H9 (cell line): ENCODE data around the gene TMEM97. TPM values are rescaled to one million over a fixed set of nuclear protein-coding genes. Genes with fewer than 3 reads are reported as not detected.

Source experiments
- DNase-seq: peaks from one replicate; pipeline ENCODE4 v3.0.0-alpha.2; 2017
- H2AFZ ChIP-seq: one replicate; pipeline ENCODE4 v1.6.1; 2013; ENCODE audit warnings: mild to moderate bottlenecking, low read length, control low read depth, moderate library complexity
- H2AK5ac ChIP-seq: 2 replicates; pipeline ENCODE4 v1.6.1; 2013; ENCODE audit warnings: low read length, control low read depth, mixed read lengths; ENCODE audit not compliant: insufficient read length
- H2BK120ac ChIP-seq: one replicate; pipeline ENCODE4 v1.6.1; 2013; ENCODE audit warnings: low read depth, mild to moderate bottlenecking, low read length, control low read depth, inconsistent platforms; ENCODE audit not compliant: poor library complexity, severe bottlenecking
- H2BK12ac ChIP-seq: 2 replicates; pipeline ENCODE4 v1.6.1; 2013; ENCODE audit warnings: low read length, control low read depth, mixed read lengths, low read depth; ENCODE audit not compliant: insufficient read length
- H2BK15ac ChIP-seq: 2 replicates; pipeline ENCODE4 v1.6.1; 2013; ENCODE audit warnings: low read depth, low read length, control low read depth
- H2BK20ac ChIP-seq: one replicate; pipeline ENCODE4 v1.6.1; 2013; ENCODE audit warnings: low read depth, mild to moderate bottlenecking, low read length, control low read depth, inconsistent platforms; ENCODE audit not compliant: poor library complexity, severe bottlenecking
- H2BK5ac ChIP-seq: 2 replicates; pipeline ENCODE4 v1.6.1; 2013; ENCODE audit warnings: low read length, control low read depth, mixed read lengths; ENCODE audit not compliant: insufficient read length
- H3K14ac ChIP-seq: 2 replicates; pipeline ENCODE4 v1.6.1; 2013; ENCODE audit warnings: low read length, control low read depth; ENCODE audit not compliant: insufficient read depth
- H3K18ac ChIP-seq: 2 replicates; pipeline ENCODE4 v1.6.1; 2013; ENCODE audit warnings: low read depth, mild to moderate bottlenecking, mixed read lengths, low read length, control low read depth; ENCODE audit not compliant: insufficient read length
- H3K23ac ChIP-seq: 2 replicates; pipeline ENCODE4 v1.6.1; 2013; ENCODE audit warnings: low read length, control low read depth, mixed read lengths, low read depth; ENCODE audit not compliant: insufficient read length
- H3K23me2 ChIP-seq: 2 replicates; pipeline ENCODE4 v1.6.1; 2013; ENCODE audit warnings: low read depth, mild to moderate bottlenecking, mixed read lengths, low read length, control low read depth; ENCODE audit not compliant: insufficient read length, poor library complexity, severe bottlenecking
- H3K27ac ChIP-seq: 2 replicates; pipeline ENCODE4 v1.5.1; 2013; ENCODE audit warnings: low read length, control low read depth, mixed read lengths, low read depth; ENCODE audit not compliant: insufficient read length
- H3K27me3 ChIP-seq: 2 replicates; pipeline ENCODE4 v1.6.1; 2013; ENCODE audit warnings: low read length, control low read depth, inconsistent platforms; ENCODE audit not compliant: insufficient read depth
- H3K4ac ChIP-seq: 2 replicates; pipeline ENCODE4 v1.6.1; 2013; ENCODE audit warnings: low read depth, mild to moderate bottlenecking, control low read depth, inconsistent platforms, low read length, moderate library complexity
- H3K4me1 ChIP-seq: 2 replicates; pipeline ENCODE4 v1.6.1; 2013; ENCODE audit warnings: low read length, control low read depth, inconsistent platforms; ENCODE audit not compliant: insufficient read depth
- H3K4me2 ChIP-seq: 2 replicates; pipeline ENCODE4 v1.6.1; 2013; ENCODE audit warnings: low read length, control low read depth, mixed read lengths; ENCODE audit not compliant: insufficient read length, insufficient read depth
- H3K56ac ChIP-seq: 2 replicates; pipeline ENCODE4 v1.6.1; 2013; ENCODE audit warnings: low read depth, mild to moderate bottlenecking, mixed read lengths, low read length, control low read depth; ENCODE audit not compliant: insufficient read length
- H3K79me1 ChIP-seq: 2 replicates; pipeline ENCODE4 v1.6.1; 2013; ENCODE audit warnings: low read depth, mild to moderate bottlenecking, moderate library complexity, low read length, control low read depth, inconsistent platforms; ENCODE audit not compliant: insufficient read depth, poor library complexity, severe bottlenecking
- H3K79me2 ChIP-seq: 2 replicates; pipeline ENCODE4 v1.6.1; 2013; ENCODE audit warnings: low read length, control low read depth, inconsistent platforms; ENCODE audit not compliant: insufficient read depth
- H3K9ac ChIP-seq: 2 replicates; pipeline ENCODE4 v1.6.1; 2013; ENCODE audit warnings: low read length, control low read depth, mixed read lengths; ENCODE audit not compliant: insufficient read length; ENCODE audit errors: extremely low read depth
- H3K9me3 ChIP-seq: one replicate; pipeline ENCODE4 v1.6.1; 2013; ENCODE audit warnings: low read depth, low read length, inconsistent platforms; ENCODE audit not compliant: control insufficient read depth
- H3T11ph ChIP-seq: one replicate; pipeline ENCODE4 v1.6.1; 2013; ENCODE audit warnings: mild to moderate bottlenecking, low read length, control low read depth, inconsistent platforms
- H4K20me1 ChIP-seq: one replicate; pipeline ENCODE4 v1.6.1; 2013; ENCODE audit not compliant: control insufficient read depth, insufficient read length, insufficient read depth
- H4K5ac ChIP-seq: 2 replicates; pipeline ENCODE4 v1.6.1; 2013; ENCODE audit warnings: low read depth, mild to moderate bottlenecking, mixed read lengths, low read length, control low read depth; ENCODE audit not compliant: insufficient read length
- H4K8ac ChIP-seq: replicated peaks from 2 replicates; pipeline ENCODE4 v1.6.1; 2013; ENCODE audit warnings: low read length, control low read depth, mixed read lengths, low read depth; ENCODE audit not compliant: insufficient read length
- H4K91ac ChIP-seq: 2 replicates; pipeline ENCODE4 v1.6.1; 2013; ENCODE audit warnings: low read depth, mild to moderate bottlenecking, moderate library complexity, mixed read lengths, low read length, control low read depth; ENCODE audit not compliant: insufficient read length
- H3K27ac Mint-ChIP-seq, 3 experiments: 2 replicates in 2 of 3; 3 replicates in 1 of 3; pipeline ENCODE4 v1.8.0; 2020 to 2021; ENCODE audit warnings: mixed read lengths in 3 of 3, mild to moderate bottlenecking in 1 of 3, moderate library complexity in 1 of 3
- H3K27me3 Mint-ChIP-seq: 2 replicates; pipeline ENCODE4 v1.8.0; 2021; ENCODE audit warnings: low read depth, mild to moderate bottlenecking, moderate library complexity, mixed read lengths
- H3K36me3 Mint-ChIP-seq, 3 experiments: 2 replicates in 2 of 3; 3 replicates in 1 of 3; pipeline ENCODE4 v1.8.0; 2020 to 2021; ENCODE audit warnings: low read depth in 3 of 3, mixed read lengths in 3 of 3; ENCODE audit not compliant: insufficient read depth in 1 of 3
- H3K4me1 Mint-ChIP-seq, 2 experiments: 2 replicates each; pipeline ENCODE4 v1.8.0; 2020; ENCODE audit warnings: mixed read lengths in 2 of 2
- H3K4me3 Mint-ChIP-seq, 2 experiments: 2 replicates in 1 of 2; 3 replicates in 1 of 2; pipeline ENCODE4 v1.8.0; 2020 to 2021; ENCODE audit warnings: mild to moderate bottlenecking in 2 of 2, mixed read lengths in 2 of 2, moderate library complexity in 1 of 2
- H3K9me3 Mint-ChIP-seq, 2 experiments: 2 replicates in 1 of 2; 3 replicates in 1 of 2; pipeline ENCODE4 v1.8.0; 2020; ENCODE audit warnings: mild to moderate bottlenecking in 2 of 2, mixed read lengths in 2 of 2, moderate library complexity in 1 of 2
- CTCF ChIP-seq: fragments of 200-600 bp; sonication (generic); conservative IDR thresholded peaks from 3 replicates; pipeline ENCODE4 v1.8.0; 2021; ENCODE audit warnings: antibody characterized with exemption, mild to moderate bottlenecking
- WGBS: extraction: QIAGEN DNeasy Blood & Tissue Kit; methylation state at CpG from one replicate; pipeline ENCODE4 v1.1.7; 2013; ENCODE audit warnings: missing lambda C conversion rate, low lambda C conversion rate, mixed read lengths; ENCODE audit not compliant: insufficient read length; ENCODE audit errors: extremely low coverage; 5-methylcytosine and 5-hydroxymethylcytosine counted together
- total RNA-seq: library from RNA; stranded (reverse); gene quantifications from 2 replicates; pipeline ENCODE4 v1.2.1, GENCODE V29; 2021

Gene TMEM97
- total RNA-seq, 1 experiment from 2014 or later = 116 TPM

GRCh38 chr17:28282596-28282995 lies 36.4 kb upstream of the TMEM97 start:
- TF ChIP-seq CTCF = no peak
- no peak overlapping the region for H4K91ac ChIP-seq
- no peaks in the 10 kb centered on the region for H4K20me1 ChIP-seq
- Mint-ChIP-seq H3K27me3 (no peaks in the 10 kb centered on the region), H3K4me3 (no peak overlapping the region), H3K36me3 (no peaks in the 10 kb centered on the region), H3K9me3 (no peaks in the 10 kb centered on the region), H3K4me1 (peaks cover 4 to 6% of the 10 kb centered on the region in 2 experiments; a peak in 3 of 4 replicates), H3K27ac (no peak overlapping the region; a peak in 1 of 7 replicates)
- no peak overlapping the region for H2BK120ac ChIP-seq
- H3K14ac ChIP-seq = no peak overlapping the region
- no peaks in the 10 kb centered on the region for H3K79me2 ChIP-seq
- H2AK5ac ChIP-seq = no peak overlapping the region
- DNase-seq = no peak
- H3K18ac ChIP-seq = no peak overlapping the region
- no peaks in the 10 kb centered on the region for H3K27me3 ChIP-seq
- H4K8ac ChIP-seq = no peak overlapping the region
- no CpG with 5 or more reads among the region's 7 CpGs for WGBS
- no peaks in the 10 kb centered on the region for H3K79me1 ChIP-seq
- H2AFZ ChIP-seq = no peak overlapping the region
- H3T11ph ChIP-seq = no peak overlapping the region
- no peak overlapping the region for H2BK20ac ChIP-seq
- no peak overlapping the region for H2BK5ac ChIP-seq
- H3K4me1 ChIP-seq = no peaks in the 10 kb centered on the region
- no peak overlapping the region for H2BK15ac ChIP-seq
- H3K23ac ChIP-seq = no peak overlapping the region
- H2BK12ac ChIP-seq = no peak overlapping the region
- no peak overlapping the region for H3K27ac ChIP-seq
- H3K23me2 ChIP-seq = no peaks in the 10 kb centered on the region
- no peak overlapping the region for H3K4ac ChIP-seq
- H3K9ac ChIP-seq = no peak overlapping the region
- H4K5ac ChIP-seq = no peak overlapping the region
- H3K4me2 ChIP-seq = no peak overlapping the region
- no peaks in the 10 kb centered on the region for H3K9me3 ChIP-seq
- H3K56ac ChIP-seq = no peak overlapping the region
